SKM-1 (cell line): ENCODE measurements around the gene RNF223.

Experiments
- DNase-seq: peaks from one replicate; lab custom pipeline; 2025; ENCODE audit not compliant: unreplicated experiment; lab: John Stamatoyannopoulos, UW

RNF223 gene

DNA sequence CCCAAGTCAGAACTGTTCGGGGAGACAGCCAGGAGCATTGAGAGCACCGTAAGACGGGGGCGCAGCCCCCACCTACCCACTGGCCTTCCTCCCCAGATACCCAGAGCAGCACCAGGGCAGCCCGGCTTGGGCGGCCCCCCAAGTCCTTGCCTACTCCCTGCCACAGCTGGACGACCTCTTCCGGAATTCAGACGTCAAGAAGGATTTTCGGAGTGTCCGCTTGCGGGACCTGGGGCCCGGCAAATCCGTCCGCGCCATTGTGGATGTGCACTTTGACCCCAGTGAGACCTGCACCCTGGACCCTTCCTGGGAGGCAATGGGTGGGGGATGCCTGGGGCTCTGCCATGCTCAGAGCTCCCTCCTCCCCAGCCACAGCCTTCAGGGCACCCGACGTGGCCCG lies 26.7 kb downstream of the RNF223 start:
- DNase-seq = no peak

DNA sequence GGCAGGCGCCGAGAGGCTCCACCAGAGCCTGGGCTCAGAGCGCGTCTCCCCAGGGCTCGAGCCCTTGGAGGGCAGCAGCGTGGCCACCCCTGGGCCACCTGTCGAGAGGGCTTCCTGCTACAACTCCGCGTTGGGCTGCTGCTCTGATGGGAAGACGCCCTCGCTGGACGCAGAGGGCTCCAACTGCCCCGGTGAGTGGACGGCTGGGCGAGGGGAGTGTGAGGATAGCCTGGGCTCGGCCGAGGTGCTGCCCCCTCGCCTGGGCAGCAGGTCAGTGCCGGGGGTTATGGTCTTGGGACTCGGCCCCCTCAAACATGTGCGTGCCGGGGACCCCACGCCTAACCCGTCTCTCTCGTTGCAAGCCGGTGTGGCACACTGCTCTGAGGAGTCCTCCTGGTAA lies 27.3 kb downstream of the RNF223 start:
- DNase-seq = no peak

DNA sequence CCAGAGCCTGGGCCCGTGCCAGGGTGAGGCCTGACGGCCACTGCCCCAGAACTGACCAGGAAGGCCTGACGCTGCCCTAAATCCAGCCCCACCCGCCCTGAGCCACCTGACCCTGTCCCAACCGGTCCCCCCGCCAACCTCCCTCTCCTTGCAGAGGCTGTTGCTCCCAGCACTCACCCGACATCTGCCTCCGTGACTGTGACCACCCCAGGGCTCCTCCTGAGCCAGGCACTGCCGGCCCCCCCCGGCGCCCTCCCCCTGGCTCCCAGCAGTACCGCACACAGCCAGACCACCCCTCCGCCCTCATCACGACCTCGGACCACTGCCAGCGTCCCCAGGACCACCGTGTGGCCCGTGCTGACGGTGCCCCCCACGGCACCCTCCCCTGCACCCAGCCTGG lies 27.9 kb downstream of the RNF223 start:
- no peak for DNase-seq

DNA sequence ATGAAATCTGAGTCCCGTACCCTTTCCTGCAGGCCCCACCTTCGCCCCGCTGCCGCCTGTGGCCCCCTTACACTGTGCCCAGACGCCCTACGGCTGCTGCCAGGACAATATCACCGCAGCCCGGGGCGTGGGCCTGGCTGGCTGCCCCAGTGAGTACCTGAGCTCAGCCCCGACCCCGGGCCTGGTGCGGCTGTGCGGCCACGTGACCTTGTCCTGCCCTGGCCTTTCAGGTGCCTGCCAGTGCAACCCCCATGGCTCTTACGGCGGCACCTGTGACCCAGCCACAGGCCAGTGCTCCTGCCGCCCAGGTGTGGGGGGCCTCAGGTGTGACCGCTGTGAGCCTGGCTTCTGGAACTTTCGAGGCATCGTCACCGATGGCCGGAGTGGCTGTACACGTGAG lies 29.0 kb downstream of the RNF223 start:
- no peak for DNase-seq

DNA sequence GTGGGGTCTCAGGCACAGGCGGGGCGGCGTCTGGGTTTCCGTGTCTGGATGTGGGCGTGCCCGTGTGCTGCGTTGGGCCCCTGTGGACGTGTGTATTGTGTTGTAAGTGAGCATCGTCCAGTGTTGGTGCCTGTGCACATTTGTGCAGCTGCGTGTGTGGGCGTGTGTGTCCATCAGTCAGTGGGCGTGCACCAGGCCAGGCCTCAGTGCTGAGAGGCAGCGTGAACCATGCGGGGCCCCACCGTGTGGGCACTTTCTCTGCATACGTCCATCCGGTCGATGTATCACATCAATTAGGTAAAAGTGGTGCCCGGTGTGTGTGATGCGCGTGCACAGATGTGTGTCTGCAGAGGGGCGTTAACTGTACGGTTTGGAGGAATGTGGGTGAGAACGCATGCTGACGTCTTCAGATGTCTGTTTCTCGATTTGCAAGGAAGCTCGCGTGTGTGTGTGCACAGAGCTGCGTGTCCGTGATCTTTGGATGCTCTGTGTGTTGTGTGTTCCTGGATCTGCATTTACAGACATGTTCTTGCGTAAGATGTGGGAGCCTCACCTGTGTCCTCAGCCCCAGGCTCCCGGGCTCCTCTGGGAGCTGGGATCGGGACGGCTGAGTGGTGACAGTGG lies 29.5 kb downstream of the RNF223 start:
- DNase-seq = no peak

DNA sequence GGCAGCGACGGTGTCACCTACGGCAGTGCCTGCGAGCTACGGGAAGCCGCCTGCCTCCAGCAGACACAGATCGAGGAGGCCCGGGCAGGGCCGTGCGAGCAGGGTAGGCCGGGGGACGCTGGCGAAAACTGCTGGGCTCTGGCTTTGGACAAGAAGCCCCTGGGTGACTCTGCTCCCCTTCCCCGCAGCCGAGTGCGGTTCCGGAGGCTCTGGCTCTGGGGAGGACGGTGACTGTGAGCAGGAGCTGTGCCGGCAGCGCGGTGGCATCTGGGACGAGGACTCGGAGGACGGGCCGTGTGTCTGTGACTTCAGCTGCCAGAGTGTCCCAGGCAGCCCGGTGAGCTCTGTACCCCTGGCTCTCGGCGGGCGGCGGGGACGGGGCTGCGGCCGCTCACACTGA lies 30.2 kb downstream of the RNF223 start:
- no peak for DNase-seq

DNA sequence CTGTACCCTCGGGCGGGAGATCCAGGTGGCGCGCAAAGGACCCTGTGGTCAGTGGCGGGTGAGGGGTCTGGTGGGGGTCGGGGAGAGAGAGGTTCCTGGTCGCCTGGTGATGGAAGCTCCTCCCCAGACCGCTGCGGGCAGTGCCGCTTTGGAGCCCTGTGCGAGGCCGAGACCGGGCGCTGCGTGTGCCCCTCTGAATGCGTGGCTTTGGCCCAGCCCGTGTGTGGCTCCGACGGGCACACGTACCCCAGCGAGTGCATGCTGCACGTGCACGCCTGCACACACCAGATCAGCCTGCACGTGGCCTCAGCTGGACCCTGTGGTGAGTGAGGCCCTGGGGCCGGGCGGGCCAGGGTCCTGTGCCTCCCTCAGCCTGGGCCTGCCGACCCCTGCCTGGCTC lies 30.7 kb downstream of the RNF223 start:
- no peak for DNase-seq

DNA sequence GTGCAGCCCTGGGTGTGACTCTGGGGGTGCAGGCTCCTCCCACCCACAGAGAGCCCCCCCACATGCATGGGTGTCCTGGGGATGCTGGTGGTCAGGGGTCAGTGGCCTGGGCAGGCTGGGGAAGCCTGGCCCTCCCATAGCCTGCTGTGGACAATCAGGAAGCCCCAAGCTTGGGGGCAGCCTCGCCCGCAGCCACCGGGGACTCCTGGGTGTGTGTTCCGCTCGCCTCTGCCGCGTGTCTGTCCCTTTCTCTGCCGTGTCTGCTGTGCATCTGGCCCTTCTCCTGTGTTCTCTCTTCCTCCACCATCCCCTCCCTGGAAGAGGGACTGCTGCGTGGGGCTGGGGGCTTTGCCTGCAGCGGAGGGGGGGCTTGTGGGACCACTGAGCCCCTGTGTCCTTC lies 31.3 kb downstream of the RNF223 start:
- DNase-seq = no peak

DNA sequence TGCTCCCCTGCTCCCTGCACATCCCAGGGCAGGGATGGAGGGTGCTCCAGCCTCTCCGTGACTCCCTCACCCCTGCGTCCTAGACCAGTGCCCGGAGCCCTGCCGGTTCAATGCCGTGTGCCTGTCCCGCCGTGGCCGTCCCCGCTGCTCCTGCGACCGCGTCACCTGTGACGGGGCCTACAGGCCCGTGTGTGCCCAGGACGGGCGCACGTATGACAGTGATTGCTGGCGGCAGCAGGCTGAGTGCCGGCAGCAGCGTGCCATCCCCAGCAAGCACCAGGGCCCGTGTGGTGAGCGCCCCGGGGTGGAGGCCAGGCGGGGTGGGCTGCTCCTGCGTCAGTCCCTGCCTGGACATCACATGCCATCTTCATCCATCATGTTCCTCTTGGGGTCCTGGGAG lies 32.2 kb downstream of the RNF223 start:
- no peak for DNase-seq

DNA sequence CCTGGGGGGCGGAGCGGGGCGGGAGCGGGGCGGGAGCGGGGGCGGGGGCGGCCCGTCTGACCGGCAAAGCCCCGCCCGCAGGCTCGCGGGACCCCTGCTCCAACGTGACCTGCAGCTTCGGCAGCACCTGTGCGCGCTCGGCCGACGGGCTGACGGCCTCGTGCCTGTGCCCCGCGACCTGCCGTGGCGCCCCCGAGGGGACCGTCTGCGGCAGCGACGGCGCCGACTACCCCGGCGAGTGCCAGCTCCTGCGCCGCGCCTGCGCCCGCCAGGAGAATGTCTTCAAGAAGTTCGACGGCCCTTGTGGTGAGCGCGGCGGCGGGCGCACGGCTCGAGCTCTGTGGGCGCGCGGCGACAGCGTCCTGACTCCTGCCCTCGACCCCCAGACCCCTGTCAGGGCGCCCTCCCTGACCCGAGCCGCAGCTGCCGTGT lies 33.0 kb downstream of the RNF223 start:
- DNase-seq = no peak

DNA sequence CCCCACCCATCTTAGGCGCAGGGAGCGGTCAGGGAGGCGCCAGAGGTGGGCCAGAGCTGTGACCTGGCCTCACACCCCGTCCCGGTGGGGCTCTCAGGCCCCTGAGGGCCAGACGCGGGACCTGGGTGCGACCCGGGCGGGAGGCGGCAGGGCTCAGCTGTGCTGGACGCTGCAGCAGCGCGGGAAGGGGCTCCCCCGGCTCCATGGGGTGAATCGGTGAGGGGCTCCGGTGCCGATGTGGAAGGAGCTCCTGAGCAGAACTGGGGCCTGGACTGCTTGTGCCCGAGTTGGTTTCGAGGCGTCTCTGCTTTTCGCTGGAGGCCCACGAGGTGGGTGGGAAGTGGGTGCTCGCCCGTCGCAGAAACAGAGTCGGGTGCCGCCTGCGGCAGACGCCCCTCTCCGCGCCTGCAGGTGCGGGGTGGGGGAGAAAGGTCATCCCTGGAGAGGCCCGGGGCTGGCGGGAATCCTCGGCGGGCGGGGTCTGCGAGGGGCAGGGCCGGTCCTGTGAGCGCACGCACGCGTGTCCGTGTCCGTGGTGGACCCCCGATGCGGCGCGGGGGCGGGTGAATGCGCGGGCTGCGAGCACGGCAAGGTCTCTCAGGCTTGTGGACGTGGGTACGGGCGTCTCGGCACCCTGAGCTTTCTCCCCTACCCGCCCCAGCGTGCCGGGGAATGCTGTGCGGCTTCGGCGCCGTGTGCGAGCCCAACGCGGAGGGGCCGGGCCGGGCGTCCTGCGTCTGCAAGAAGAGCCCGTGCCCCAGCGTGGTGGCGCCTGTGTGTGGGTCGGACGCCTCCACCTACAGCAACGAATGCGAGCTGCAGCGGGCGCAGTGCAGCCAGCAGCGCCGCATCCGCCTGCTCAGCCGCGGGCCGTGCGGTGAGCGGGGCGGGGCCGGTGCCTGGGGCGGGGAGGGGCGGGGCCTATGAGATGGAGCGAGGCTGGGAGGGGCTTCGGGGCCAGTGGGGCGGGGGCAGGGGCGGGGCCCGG lies 33.8 kb downstream of the RNF223 start:
- peak; percentile 54 for DNase-seq

DNA sequence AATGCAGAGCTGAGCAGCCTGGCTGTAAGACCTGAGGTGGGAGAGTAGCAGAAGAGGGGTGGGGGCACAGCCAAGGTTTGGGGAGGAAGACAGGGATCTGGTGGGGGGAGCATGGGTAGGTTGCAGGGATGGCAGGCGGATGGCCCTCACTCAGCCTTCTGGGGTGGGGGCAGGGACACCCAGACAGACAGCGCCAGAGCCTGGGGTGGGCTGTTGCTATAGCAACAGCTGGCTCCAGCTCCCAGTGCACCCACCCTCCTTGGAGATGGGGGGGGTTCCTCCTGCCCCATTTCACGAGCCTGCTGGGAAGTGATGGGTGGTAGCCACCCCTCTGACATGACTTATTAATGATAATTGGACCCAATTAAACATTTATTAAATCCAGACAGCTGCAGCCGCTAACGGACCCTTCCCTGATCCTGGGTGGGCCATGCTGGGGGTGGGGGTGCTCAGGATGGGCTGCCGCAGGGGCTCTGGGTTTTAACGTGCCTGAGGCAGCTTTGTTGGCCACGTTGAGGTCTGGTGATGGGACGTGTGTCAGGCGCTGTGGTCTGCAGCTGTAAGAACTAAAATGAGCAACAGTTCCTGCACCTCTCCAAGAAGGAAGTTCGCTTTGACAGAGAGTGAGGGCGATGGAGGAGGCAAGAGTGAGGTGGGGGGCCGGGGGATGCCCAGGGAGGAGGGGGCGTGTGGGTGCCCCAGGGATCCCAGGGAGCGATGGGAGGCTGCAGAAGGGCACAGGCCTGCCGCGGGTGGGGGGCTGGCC lies 34.8 kb downstream of the RNF223 start:
- DNase-seq = peak; percentile 44

DNA sequence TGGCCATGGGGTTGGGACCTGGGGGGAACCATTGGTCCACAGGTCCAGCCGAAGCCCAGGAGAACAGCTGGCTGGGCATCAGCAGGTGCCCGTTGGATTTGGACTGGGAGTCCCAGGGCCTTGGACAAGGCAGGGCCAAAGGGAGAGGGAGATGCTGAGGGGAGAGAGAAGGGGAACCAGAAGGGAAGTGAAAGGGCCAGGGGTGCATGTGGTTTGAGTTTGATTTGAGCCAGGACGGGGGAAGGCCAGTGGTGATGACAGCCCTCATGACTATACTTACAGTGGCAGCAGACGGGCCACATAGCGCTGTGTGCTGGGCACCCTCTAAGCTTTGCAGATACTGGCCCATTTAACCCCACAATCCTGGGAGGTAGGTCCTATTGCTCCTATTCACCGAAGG lies 35.4 kb downstream of the RNF223 start:
- peak; percentile 49 for DNase-seq

DNA sequence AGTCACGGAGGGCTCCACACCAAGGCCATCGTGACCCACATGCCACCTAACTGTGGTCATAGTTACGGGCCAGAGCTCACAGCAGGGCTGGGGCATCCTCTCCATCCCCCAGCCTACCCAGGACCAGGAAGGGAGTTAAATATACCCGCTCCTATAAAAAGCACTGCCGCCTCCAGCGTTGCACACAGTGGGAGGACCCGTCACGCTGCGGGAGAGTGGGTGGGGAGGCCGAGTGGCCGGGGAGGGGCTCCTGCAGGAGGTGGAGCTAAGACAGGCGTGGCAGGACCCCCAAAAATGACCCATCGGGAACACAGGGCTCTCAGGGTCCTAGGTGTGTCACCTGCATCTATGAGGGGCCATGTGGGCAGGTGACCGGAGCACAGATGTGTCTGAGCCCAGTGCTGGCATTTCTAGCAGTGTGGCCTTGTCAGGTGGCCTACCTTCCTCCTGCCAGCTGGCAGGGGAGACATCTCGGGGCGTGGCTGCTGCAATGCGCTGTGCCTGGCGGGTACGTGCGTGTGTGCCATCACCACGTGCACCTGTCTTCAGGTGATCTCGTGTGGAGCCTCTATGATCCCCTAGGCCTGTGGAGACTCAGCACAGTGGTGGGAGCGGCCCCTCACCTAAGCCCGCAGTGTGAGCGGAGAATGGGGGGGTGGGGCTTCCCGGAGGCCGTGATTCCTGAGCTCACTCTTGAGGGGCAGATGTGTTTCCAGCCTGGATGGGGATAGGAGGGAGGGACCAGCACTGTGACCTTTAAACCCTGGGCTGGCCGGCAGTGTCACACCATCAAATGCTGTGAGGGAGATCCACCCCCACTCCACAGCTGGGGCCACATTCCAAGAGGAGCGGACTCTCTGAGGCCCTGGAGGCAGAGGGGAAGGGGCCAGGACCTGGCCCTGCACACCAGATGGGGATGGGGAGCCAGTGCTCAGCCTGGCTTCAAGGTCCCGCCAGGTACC lies 36.5 kb downstream of the RNF223 start:
- no peak for DNase-seq

DNA sequence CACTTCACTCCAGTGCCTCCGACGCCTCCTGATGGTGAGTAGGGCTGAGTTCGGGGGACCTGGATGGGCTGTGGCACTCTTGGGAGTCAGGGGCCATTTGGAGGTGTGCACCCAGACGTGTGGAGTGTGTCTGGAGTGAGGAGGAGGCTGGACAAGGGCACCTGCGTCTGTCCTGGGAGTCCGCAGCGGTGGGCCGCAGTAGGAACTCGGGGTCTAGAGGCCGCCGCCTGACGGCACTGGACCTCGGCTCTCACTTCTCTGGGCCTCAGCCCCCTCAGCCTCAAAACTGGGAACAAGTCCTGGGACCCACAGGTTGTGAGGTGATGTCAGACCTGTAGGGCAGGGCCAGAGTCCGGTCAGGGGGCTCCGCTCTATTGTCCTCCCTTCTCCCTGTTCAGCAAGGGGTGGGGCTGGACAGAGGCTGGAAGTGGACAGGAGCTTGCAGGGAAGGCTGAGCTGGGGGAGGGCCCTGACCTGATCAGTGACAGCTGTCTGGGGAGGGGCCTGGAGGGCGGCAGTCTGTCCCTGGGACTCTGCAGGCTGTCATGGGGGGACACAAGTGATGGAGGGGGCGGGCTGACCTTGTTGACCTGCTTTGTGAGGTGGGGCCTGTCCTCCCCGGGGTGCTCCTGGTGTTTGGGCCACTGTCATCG lies 38.7 kb downstream of the RNF223 start:
- no peak for DNase-seq

DNA sequence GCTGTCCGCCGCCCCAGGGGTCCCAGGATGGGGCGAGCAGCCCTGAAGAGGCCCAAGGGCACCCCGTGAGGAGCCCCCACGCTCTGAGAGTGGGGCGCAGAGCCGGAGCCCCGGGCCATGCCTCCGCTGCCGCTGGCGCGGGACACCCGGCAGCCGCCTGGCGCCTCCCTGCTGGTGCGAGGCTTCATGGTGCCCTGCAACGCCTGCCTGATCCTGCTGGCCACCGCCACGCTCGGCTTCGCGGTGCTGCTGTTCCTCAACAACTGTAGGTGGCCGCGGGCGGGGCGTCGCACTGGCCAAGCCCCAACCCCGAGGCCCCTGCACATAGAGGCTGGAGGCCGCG lies 39.7 kb downstream of the RNF223 start:
- no peak for DNase-seq

DNA sequence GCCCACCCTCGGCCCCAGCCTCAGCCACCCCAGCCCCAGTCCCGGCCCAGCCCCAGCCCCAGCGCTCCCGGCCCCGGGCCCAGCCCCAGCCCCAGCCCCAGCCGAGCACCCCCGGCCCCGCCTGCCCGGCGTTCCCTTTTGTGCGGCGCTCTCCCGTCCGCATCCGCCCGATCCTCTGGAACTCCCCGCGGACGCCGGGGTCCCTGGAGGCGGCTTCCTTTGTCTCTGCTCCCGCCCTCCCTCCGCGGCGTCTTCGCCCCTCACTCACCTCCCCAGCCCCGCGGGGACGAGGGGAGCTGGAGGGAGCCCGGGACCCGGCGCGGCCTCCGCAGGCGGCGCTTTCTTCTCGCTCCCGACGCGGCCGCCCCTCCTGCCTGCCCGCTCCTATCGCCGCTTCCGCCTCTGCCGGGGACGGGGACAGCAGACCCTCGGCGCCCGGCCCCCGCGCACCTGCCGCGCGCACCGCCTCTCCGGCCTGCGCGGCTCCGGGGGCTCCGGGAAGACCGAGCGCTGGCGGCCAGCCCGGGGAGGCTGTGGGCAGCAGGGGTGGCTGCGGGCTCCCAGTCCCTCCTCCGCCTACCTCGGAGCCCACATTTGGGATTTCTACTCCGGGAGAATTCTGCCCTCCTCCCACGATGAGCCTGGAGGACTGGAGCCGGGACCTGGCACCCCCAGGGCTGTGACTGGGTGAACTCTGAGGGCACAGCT lies 40.2 kb downstream of the RNF223 start:
- DNase-seq = no peak

DNA sequence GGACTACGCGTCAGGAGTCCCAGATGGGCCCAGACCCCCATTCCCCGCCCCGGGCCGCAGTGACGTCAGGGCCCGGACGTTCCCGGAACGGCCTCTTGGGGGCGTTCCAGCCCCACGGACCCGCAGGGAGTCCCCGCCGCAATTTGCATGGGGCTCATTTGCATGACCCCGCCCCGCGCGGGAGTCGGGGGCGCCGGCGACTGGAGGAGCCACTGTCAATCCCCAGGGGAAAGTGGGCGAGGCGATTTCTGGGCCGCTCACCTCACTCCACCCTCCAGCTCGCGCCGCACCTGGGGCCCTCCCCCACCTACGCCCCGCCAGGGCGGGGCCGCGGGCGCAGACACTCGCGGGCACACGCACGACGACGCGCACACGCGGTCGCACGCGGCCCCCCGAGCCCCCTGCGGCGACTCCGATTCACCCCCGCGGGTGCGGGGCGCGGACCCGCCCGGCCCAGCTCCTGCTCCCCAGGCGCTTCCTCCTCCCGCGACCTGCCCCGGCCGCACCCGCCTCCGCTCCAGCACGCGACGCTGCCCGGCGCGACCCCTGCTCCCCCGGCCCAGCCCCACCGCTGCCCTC lies 41.0 kb downstream of the RNF223 start:
- DNase-seq = no peak

DNA sequence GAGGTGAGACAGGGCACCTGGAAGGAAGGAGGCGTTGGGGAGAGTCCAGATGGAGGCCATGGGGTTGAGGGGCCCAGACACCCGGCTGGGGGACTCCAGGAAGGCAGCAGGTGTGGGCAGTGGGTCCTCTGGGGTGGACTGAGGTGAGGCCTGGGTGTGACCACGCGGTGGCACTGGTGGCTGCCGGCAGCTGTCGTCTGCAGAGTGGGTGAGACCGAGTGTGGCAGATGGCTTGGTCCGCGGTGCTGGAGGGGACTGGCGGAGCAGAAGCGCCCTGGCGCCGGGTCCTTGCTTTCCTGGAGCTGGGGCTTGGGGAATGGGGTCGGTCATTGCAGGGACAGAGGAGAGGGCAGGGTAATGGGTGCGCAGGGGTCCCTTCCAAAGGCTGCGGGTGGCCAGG lies 41.7 kb downstream of the RNF223 start:
- DNase-seq = no peak
